Activated CD8-positive, alpha-beta T cell treated with anti-CD3 and anti-CD28 coated beads for 36 hours (primary cell): ENCODE measurements around the gene GPR85. TPM values are rescaled to one million over a fixed set of nuclear protein-coding genes. Genes with fewer than 3 reads are reported as not detected.

Source experiments
- ATAC-seq: fragments of 200-7000 bp; cut with Tn5 transposase; one replicate; pipeline ENCODE4 v1.10.0; 2021; ENCODE audit warnings: mild to moderate bottlenecking, moderate library complexity
- CTCF ChIA-PET: fragments of 350-600 bp; sonication (Branson Sonifier 250); formaldehyde crosslinking; loops from one replicate; lab custom pipeline; 2021; ENCODE audit warnings: antibody characterized with exemption; lab: Charles Lee
- POLR2A ChIA-PET: fragments of 350-600 bp; sonication (Branson Sonifier 250); formaldehyde crosslinking; loops from one replicate; lab custom pipeline; 2021; ENCODE audit warnings: antibody characterized with exemption; lab: Charles Lee
- DNase-seq: peaks from one replicate; pipeline ENCODE4 v3.0.0-alpha.2; 2020
- H3K27ac Mint-ChIP-seq: one replicate; pipeline ENCODE4 v1.8.0; 2021; ENCODE audit warnings: mild to moderate bottlenecking, mixed read lengths
- H3K27me3 Mint-ChIP-seq: one replicate; pipeline ENCODE4 v1.8.0; 2021; ENCODE audit warnings: mixed read lengths
- H3K36me3 Mint-ChIP-seq: one replicate; pipeline ENCODE4 v1.8.0; 2021; ENCODE audit warnings: low read depth, mixed read lengths
- H3K4me1 Mint-ChIP-seq: one replicate; pipeline ENCODE4 v1.8.0; 2021; ENCODE audit warnings: low read depth, mixed read lengths
- H3K4me3 Mint-ChIP-seq: one replicate; pipeline ENCODE4 v1.8.0; 2021; ENCODE audit warnings: mild to moderate bottlenecking, moderate library complexity, mixed read lengths
- H3K9me3 Mint-ChIP-seq: one replicate; pipeline ENCODE4 v1.8.0; 2021; ENCODE audit warnings: mixed read lengths
- intact Hi-C: fragments of 100-400 bp; cut with micrococcal nuclease; formaldehyde crosslinking; loops from one replicate; pipeline ENCODE4 v1.10.0; 2022
- total RNA-seq, 2 experiments: library from RNA; stranded (reverse); gene quantifications; one replicate each; pipeline ENCODE4 v1.2.3, GENCODE V29; 2021
- TF ChIP-seq, protein P1 (sequence below): fragments of 200-600 bp; IDR thresholded peaks from one replicate; pipeline ENCODE4 v1.8.0; 2022; ENCODE audit warnings: antibody characterized with exemption, mild to moderate bottlenecking

Gene GPR85
- total RNA-seq, 2 experiments from 2014 or later, result not detected

- Mint-ChIP-seq H3K4me3 (no peak overlapping the region), H3K36me3 (no peaks in the 10 kb centered on the region), H3K9me3 (no peaks in the 10 kb centered on the region), H3K27me3 (peaks cover 20% of the 10 kb centered on the region), H3K27ac (no peak overlapping the region), H3K4me1 (no peaks in the 10 kb centered on the region)
- ChIA-PET CTCF (no interaction called here), POLR2A (no interaction called here)
- intact Hi-C loops, result no loop called here
- ATAC-seq (no peak), DNase-seq (no peak)
- TF ChIP-seq, protein P1, sequence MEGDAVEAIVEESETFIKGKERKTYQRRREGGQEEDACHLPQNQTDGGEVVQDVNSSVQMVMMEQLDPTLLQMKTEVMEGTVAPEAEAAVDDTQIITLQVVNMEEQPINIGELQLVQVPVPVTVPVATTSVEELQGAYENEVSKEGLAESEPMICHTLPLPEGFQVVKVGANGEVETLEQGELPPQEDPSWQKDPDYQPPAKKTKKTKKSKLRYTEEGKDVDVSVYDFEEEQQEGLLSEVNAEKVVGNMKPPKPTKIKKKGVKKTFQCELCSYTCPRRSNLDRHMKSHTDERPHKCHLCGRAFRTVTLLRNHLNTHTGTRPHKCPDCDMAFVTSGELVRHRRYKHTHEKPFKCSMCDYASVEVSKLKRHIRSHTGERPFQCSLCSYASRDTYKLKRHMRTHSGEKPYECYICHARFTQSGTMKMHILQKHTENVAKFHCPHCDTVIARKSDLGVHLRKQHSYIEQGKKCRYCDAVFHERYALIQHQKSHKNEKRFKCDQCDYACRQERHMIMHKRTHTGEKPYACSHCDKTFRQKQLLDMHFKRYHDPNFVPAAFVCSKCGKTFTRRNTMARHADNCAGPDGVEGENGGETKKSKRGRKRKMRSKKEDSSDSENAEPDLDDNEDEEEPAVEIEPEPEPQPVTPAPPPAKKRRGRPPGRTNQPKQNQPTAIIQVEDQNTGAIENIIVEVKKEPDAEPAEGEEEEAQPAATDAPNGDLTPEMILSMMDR, result no peak
Observed at GRCh38 chr7:113094517-113095249, 8.1 kb upstream of the GPR85 start.

DNA sequence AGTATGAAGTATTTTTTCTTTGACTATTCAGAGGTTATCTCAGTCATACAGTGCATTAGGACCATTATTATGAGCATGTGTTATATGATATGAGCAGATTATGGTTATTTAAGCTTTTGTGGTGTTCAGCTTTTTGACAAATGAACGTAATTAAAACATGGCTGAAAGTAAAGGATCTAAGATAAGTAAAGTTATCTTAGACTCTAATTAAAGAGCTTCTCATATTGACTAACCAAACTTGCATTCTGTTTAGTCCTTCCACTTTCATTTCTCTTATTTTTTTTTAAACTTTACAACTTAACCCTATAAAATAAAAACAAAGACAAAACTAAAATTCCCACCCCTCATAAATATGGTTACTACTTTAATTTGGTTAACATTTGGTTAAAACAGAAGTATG, 6.9 kb upstream of the GPR85 start:
- intact Hi-C loops, result no loop called here
- H3K27ac Mint-ChIP-seq, result no peak overlapping the region
- TF ChIP-seq, protein P1, result no peak
- ChIA-PET CTCF (no interaction called here), POLR2A (no interaction called here)
- no peak for ATAC-seq
- no peaks in the 10 kb centered on the region for H3K4me1 Mint-ChIP-seq
- DNase-seq, result no peak
- no peaks in the 10 kb centered on the region for H3K36me3 Mint-ChIP-seq
- H3K4me3 Mint-ChIP-seq, result no peak overlapping the region
- H3K27me3 Mint-ChIP-seq, result peaks cover 21% of the 10 kb centered on the region
- H3K9me3 Mint-ChIP-seq, result no peaks in the 10 kb centered on the region

GRCh38 chr7:113092762-113093161, 6.1 kb upstream of the GPR85 start:
- H3K27ac Mint-ChIP-seq, result no peak overlapping the region
- peaks cover 25% of the 10 kb centered on the region for H3K27me3 Mint-ChIP-seq
- ChIA-PET CTCF (no interaction called here), POLR2A (no interaction called here)
- no peaks in the 10 kb centered on the region for H3K36me3 Mint-ChIP-seq
- no peaks in the 10 kb centered on the region for H3K9me3 Mint-ChIP-seq
- intact Hi-C loops, result no loop called here
- no peak for ATAC-seq
- no peaks in the 10 kb centered on the region for H3K4me1 Mint-ChIP-seq
- TF ChIP-seq, protein P1, result no peak
- H3K4me3 Mint-ChIP-seq, result no peak overlapping the region
- no peak for DNase-seq

DNA sequence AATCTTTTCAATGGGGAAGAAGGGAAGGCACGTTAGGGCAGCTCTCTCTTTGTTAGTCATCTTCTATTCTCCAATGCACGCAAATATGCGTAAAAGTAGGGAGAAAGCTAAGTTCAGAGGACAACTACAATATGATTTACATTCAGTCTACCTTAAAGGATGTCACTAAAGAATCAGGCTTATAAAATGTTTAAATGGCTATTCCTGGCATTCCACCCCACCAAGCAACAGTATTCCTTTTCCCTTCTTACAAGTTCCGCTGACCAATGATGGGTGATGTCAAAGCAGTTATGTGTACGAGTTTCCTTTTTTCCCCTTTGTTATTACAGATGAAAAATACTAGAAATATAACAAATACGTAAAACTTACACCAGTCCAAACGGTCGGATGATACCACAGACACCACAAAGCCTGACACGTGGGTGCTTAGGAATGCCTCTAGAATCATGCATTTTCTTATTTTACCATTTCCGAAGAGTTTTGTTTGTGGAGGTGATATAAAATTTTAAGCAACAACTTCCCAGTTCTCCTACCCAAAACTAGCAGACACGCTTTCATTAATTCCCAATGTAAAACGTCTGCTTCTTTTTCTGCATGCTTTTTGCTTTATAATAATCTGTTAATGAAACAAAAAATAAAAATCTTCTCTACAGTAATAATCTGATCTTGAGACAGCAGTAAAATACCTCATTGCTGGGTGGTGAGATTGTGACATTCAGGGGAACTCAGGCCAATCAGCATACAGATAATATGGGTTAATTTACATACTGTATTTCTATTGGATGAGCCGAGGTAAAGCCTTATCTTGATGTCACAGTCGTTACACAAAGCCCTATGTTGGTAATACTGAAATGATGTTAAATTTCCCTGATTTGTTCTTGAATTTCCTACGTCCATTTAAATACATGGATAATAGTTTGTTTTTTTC, 708 bp upstream of the GPR85 start:
- ChIA-PET CTCF (no interaction called here), POLR2A (interaction anchor here (0.6 kb wide), 1 partner anchor 9 kb away, joined by 3 read pairs; no protein-coding TSS in a partner anchor)
- Mint-ChIP-seq H3K36me3 (no peaks in the 10 kb centered on the region), H3K4me3 (no peak overlapping the region), H3K4me1 (peaks cover 6% of the 10 kb centered on the region), H3K9me3 (no peaks in the 10 kb centered on the region), H3K27me3 (peaks cover 45% of the 10 kb centered on the region), H3K27ac (no peak overlapping the region)
- DNase-seq (no peak), ATAC-seq (no peak)
- intact Hi-C loops, result no loop called here
- TF ChIP-seq, protein P1, result no peak
